Measurements from ENCODE around the gene FAM81A.
"Not testable (repeated sequence)": the region's sequence is repeated elsewhere in the genome, so short reads cannot be mapped to it uniquely, and the experiment has no call there.

FAM81A gene

GRCh38 chr15:59484399-59484798, 46.4 kb downstream of the FAM81A start:
- in situ Hi-C loops (cut with MboI; ENCODE audit: low sequenced_read_pairs) = loop anchor here (25.0 kb wide), 1 partner anchor 1247 kb away; no protein-coding TSS in a partner anchor

- in situ Hi-C loops (cut with MboI; ENCODE audit: low sequenced_read_pairs) = loop anchor here (25.0 kb wide), 1 partner anchor 1248 kb away; no protein-coding TSS in a partner anchor
Measured at GRCh38 chr15:59485036-59485435, 47.0 kb downstream of the FAM81A start.

GRCh38 chr15:59489485-59489884, 51.5 kb downstream of the FAM81A start:
- in situ Hi-C loops (cut with MboI; ENCODE audit: low sequenced_read_pairs) = loop anchor here (25.0 kb wide), 1 partner anchor 1252 kb away; no protein-coding TSS in a partner anchor

- in situ Hi-C loops (cut with MboI; ENCODE audit: low sequenced_read_pairs) = loop anchor here (10.0 to 25.0 kb wide), 2 partner anchors 516 to 1254 kb away; no protein-coding TSS in a partner anchor
Measured at GRCh38 chr15:59491062-59491461, 53.1 kb downstream of the FAM81A start.

GRCh38 chr15:59492389-59493377, 54.7 kb downstream of the FAM81A start:
- in situ Hi-C loops (cut with MboI; ENCODE audit: low sequenced_read_pairs) = loop anchor here (10.0 to 25.0 kb wide), 2 partner anchors 518 to 1255 kb away; no protein-coding TSS in a partner anchor

- in situ Hi-C loops (cut with MboI; ENCODE audit: low sequenced_read_pairs) = no loop called here
Measured at GRCh38 chr15:59501597-59501996, 63.6 kb downstream of the FAM81A start.

GRCh38 chr15:59515190-59515589, 77.2 kb downstream of the FAM81A start:
- in situ Hi-C loops (cut with MboI; ENCODE audit: low sequenced_read_pairs) = no loop called here

- in situ Hi-C loops (cut with MboI; ENCODE audit: low sequenced_read_pairs) = no loop called here
Measured at GRCh38 chr15:59516655-59517461, 78.9 kb downstream of the FAM81A start.

- in situ Hi-C loops (cut with MboI; ENCODE audit: low sequenced_read_pairs) = no loop called here
Measured at GRCh38 chr15:59519329-59519728, 81.3 kb downstream of the FAM81A start.

- in situ Hi-C loops (cut with MboI; ENCODE audit: low sequenced_read_pairs) = no loop called here
Measured at GRCh38 chr15:59521443-59521842, 83.5 kb downstream of the FAM81A start.

- in situ Hi-C loops (cut with MboI; ENCODE audit: low sequenced_read_pairs) = no loop called here
Measured at GRCh38 chr15:59522988-59523461, 85.0 kb downstream of the FAM81A start.

- in situ Hi-C loops (cut with MboI; ENCODE audit: low sequenced_read_pairs) = no loop called here
Measured at GRCh38 chr15:59523702-59524101, 85.7 kb downstream of the FAM81A start.

GRCh38 chr15:59524331-59524731, 86.3 kb downstream of the FAM81A start:
- in situ Hi-C loops (cut with MboI; ENCODE audit: low sequenced_read_pairs) = no loop called here

- in situ Hi-C loops (cut with MboI; ENCODE audit: low sequenced_read_pairs) = not testable (repeated sequence)
Measured at GRCh38 chr15:59526466-59526865, 88.5 kb downstream of the FAM81A start.

- in situ Hi-C loops (cut with MboI; ENCODE audit: low sequenced_read_pairs) = no loop called here
Measured at GRCh38 chr15:59528429-59528828, 90.4 kb downstream of the FAM81A start.

GRCh38 chr15:59528961-59529402, 91.0 kb downstream of the FAM81A start:
- in situ Hi-C loops (cut with MboI; ENCODE audit: low sequenced_read_pairs) = no loop called here

GRCh38 chr15:59531066-59531675, 93.2 kb downstream of the FAM81A start:
- in situ Hi-C loops (cut with MboI; ENCODE audit: low sequenced_read_pairs) = no loop called here

- in situ Hi-C loops (cut with MboI; ENCODE audit: low sequenced_read_pairs) = no loop called here
Measured at GRCh38 chr15:59532770-59533379, 94.9 kb downstream of the FAM81A start.

- in situ Hi-C loops (cut with MboI; ENCODE audit: low sequenced_read_pairs) = no loop called here
Measured at GRCh38 chr15:59536553-59536952, 98.6 kb downstream of the FAM81A start.

- in situ Hi-C loops (cut with MboI; ENCODE audit: low sequenced_read_pairs) = no loop called here
Measured at GRCh38 chr15:59537403-59537802, 99.4 kb downstream of the FAM81A start.
